Left colon (tissue), 2 donors: ENCODE results near the gene USP34. TPM values are rescaled to one million over a fixed set of nuclear protein-coding genes. Genes with fewer than 3 reads are reported as not detected.

Source experiments
- ATAC-seq: fragments of 200-7000 bp; cut with Tn5 transposase; one replicate; pipeline ENCODE4 v1.9.1; 2020; ENCODE audit warnings: mild to moderate bottlenecking, moderate library complexity
- DNase-seq, 2 donors: peaks; one replicate each; pipeline ENCODE4 v3.0.0-alpha.2; 2020
- intact Hi-C, 2 donors: fragments of 100-400 bp; cut with DNase I in 1 of 2; cut with micrococcal nuclease in 1 of 2; formaldehyde crosslinking; loops; one replicate each; pipeline versions ENCODE4 v1.11.2 to v1.14.0; 2022; cut with DNase I, micrococcal nuclease
- total RNA-seq, 2 donors: library from RNA; stranded (reverse); fragmentation: NEBNext Ultra II Directional; extraction: Animal tissue kit (Norgen Biotek cat#: 25700); gene quantifications; one replicate each; pipeline ENCODE4 v1.2.1, GENCODE V29; 2021
- donor health status: DM: no; HTN: no; CAD: no.
- donor health status: DM: yes; HTN: yes; CAD: no.

USP34 gene
- total RNA-seq, 2 donors from 2014 or later: 81.3 to 89.0 TPM

DNA sequence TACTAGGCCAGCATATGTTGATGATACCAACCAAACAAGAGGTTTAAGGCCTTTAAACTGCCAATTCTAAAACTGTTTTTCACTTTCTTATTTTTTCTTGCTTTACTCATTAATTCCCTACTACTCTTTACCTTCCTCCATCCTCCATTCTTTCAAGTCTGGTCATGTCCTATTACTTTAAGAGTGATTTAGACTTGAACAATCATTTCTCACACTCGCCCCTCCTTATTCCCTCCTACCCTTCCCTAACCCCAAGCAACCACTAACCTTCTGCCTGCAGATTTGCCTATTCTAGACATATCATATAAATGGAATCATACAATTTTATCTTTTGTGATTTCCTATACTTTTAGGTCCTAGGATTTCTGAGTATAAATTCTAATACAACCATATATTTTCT lies 127.7 kb downstream of the USP34 start:
- no peak for DNase-seq
- no peak for ATAC-seq
- intact Hi-C loops: no loop called here

DNA sequence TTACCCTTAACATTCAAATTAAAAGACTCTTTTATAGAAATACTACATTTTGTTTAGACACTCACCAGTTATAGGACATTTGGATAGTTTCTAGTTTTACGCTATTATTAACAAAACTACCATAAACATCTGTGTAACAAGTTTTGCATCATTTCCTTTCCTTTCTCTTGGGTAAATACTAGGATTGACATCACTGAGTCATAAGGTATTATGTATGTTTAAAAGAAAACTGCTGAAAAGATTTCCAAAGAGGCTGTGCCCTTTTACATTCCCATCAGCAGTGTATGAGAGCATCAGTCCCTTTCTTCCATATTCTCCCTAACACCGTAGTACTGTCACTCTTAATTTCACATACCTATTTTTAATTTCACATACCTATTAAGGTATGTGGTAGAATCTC lies 130.6 kb downstream of the USP34 start:
- DNase-seq (no peak), ATAC-seq (no peak)

DNA sequence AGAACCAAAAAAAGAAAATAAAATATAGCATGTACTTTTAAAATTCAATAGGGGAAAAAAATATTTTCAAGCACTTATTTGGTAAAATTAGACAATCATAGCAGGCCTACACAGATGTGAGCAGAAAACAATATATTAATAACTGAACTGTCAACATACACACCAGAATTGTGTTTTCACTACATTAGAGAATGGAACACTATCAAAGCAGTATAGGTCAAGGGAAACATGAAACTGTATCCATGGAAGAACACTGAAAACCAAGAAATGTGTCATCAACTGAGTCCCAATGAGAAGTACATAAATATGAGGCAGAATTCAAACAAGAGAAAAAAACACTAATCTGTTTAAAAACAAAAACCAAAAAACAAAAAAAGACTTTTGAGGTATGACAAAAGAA lies 132.4 kb downstream of the USP34 start:
- DNase-seq (no peak), ATAC-seq (no peak)
- intact Hi-C loops: no loop called here

More for the DNA sequence above, 130.6 kb downstream of the USP34 start:
- intact Hi-C loops: no loop called here

DNA sequence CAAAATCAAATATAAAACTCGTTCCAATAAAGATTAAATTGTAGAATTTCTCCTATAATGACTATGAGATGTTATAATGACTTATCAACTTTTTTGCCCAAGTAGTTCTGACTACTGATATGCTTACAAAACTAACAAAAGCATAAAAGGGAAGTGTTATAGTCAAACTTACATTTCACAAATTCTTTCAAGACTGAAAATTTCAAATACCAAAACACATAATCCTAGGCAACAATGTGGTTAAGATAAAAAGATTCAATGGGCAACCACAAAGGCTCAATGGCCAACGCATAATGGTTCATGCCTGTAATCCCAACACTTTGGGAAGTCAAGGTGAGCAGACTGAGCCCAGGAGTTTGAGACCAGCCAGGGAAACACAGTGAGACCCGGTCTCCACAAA lies 135.7 kb downstream of the USP34 start:
- ATAC-seq (no peak), DNase-seq (no peak)
- intact Hi-C loops: no loop called here

DNA sequence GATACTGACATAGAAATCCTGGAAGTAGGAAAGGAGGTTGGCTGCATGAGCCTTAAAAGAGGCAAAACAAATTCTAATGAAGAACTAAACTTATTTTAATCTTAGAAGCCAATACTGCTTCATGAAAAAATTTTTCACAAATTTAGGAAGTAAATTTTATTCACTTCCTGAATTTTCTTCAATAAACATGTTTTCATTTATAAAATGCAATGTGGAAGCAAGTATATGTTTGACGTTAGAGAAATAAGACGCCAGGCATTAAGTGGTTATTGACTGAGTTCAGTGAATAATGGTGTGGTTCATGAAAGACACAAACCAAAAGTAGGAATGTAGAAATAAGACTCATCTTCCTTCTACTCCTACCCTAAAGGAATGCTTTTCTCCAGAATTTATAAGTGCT lies 136.4 kb downstream of the USP34 start:
- no peak for ATAC-seq
- intact Hi-C loops: no loop called here
- DNase-seq: no peak

DNA sequence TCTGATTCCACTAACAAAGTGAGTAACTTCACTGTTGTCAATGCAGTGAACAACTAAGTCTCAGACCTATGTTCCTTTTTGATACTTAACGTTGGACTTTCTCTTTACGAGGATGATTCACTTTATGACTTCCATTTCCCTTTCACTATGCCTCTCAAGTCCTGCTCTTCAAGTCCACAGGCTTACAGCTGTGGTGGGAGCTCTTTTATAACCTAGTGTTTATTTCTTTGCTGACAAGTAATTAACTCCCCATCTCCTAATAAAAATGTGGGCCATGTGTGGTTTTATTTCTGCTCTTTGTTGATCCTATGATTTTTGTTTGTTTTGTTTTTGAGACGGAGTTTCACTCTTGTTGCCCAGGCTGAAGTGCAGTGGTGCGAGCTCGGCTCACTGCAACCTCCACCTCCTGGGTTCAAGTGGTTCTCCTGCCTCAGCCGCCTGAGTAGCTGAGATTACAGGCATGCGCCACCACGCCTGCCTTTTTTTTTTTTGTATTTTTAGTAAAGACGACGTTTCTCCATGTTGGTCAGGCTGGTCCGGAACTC lies 142.1 kb downstream of the USP34 start:
- DNase-seq: peak in 1 of 2 donors; percentile 23
- peak; percentile 98 for ATAC-seq
- intact Hi-C loops: no loop called here

DNA sequence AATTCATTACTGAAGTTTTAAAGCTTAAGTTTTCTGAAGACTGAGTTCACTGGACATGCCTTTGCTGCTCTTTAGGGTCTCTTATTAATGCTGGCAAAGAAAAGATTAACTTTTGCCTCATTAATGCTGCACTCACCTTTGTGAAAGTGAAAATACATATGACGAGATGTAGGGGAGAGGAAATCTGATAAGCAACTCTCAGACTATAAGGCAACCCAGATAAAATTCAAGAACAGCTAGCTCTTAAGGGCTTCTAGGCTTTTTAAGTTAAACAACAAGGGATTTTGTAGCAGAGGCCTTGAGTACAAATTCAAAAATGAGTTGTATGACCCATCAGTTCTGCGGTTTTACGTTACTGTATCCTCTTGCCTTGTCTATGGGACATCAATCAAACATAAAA lies 143.7 kb downstream of the USP34 start:
- ATAC-seq (no peak), DNase-seq (no peak)
- intact Hi-C loops: no loop called here

DNA sequence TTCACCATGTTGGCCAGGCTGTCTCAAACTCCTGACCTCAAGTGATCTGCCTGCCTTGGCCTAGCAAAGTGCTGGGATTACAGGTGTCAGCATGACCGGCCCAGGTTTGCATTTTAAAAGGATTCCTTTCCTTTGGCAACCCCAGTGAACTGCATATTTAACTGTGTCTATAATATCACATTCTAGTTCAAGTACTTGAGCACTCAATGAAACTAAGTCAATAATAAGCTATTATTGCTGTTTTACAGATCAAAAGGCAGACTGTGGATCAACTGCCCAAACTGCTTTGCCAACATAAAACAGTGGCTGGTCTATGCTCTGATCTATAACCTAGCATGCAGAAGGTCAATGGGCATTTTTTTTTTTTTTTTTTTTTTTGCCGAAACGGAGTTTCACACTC lies 144.5 kb downstream of the USP34 start:
- no peak for ATAC-seq
- intact Hi-C loops: no loop called here

DNA sequence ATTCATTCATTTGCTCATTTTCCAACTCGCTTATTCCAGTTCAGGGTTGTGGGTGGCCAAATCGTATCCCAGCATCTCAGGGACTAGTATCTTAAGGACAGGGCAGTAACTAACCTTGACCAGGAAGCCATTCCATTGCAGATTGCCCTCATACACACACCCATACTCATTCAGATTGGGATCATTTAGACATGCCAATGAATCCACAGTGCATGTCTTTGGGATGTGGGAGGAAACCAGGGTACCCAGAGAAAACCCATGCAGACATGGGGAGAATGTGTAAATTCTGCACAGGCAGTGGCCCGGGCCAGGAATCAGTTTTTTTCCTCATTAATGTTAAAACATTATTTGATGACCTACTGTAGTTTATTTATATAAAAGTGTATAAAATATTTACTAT lies 150.7 kb downstream of the USP34 start:
- intact Hi-C loops: no loop called here
- DNase-seq (no peak), ATAC-seq (no peak)

More for the DNA sequence above, 144.5 kb downstream of the USP34 start:
- no peak for DNase-seq

DNA sequence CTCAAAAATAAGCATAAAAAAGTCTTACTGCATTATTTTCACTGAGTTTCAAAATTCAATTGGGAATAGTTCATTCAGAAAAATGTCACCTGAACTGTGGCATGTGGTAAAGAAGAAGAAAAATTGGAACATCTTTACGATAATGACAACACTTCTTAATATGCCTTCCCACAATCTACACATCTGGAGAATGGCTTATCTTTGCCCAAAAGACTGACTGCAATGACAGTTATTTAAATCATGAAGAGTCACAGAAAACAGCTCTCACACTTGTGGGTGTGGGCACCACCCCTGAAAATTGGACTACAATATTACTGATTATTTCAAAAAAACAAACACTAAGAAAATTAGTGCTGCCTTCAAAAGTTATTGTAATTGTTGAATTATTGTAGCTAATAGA lies 152.3 kb downstream of the USP34 start:
- ATAC-seq: no peak
- intact Hi-C loops: no loop called here
- no peak for DNase-seq

DNA sequence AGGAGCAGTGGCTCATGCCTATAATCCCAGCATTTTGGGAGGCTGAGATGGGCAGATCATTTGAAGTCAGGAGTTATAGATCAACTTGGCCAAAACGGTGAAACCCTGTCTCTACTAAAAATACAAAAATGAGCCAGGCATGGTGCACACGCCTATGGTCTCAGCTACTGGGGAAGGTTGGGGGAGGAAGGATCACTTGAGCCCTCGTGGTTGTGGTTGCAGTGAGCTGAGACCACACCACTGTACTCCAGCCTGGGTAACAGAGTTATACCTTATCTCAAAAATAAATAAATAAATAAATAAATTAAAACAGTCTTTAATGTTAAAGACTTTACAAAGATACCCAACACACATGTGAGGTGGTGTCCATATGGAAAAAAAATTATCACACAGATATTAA lies 174.9 kb downstream of the USP34 start:
- intact Hi-C loops: no loop called here
- no peak for DNase-seq
- no peak for ATAC-seq

DNA sequence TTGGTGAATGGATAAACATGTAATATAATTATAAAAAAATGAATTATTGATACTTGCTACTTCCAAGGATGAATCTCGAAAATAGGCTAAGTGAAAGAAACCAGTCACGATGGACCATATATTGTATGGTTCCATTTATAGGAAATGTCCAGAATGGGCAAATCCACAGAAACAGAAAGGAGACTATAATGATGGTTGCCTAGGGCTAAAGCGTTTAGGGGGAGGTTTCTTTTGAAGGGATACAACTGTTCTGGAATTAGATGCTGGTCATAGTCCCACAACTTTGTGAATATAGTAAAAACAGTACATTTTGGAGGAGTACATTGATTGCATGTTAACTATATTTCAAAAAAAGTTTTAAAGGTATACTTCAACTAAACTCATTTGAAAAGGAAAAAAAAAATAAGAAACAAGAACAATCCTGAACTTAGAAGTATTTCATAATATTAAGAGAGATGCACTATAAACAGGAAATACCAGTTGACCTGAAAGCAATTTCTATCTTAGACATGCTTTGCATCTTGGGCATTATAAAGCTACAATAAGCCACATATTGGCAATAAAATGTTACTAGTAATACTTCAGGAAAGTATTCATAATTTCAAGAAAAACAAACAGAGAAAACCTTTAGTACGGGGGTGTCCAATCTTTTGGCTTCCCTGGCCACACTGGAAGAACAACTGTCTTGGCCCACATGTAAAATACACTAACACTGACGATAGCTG lies 178.9 kb downstream of the USP34 start:
- intact Hi-C loops: no loop called here
- DNase-seq: no peak
- no peak for ATAC-seq

DNA sequence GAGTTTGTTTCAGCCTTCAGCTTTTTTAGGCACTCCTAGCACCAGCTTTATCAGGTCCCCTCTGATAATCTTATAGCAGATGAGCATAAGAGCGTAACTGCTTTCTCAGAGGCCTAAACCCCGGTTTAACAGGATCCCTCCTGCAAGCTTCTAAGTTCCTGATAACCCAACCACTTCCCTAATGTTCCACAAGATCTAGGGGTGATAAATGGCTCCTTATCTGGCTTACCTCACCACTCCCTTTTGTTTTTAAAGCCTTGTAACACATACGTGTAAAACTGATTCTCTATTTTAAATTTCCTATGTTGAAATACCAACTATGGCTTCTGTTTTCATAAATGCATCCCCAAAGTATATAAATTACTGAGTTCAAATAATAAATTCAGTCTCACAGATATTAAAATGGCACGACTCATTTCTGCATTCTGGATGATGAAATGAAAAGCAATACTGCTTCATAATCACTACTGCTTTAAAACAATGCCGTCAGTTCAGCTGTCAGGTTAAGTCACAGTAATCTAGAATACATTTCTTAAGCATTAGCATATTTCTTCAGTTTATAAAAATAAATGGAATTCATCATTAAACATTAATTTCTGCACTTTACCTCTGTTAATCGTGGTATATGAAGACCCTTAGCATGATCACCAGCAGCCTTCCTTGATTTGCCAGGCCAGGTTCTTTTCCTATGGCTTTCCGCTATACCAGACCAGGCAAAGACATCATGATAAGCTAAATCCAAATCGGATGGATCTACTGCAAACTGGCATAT lies 182.6 kb downstream of the USP34 start:
- ATAC-seq (peak; percentile 87), DNase-seq (no peak)
- intact Hi-C loops: no loop called here

DNA sequence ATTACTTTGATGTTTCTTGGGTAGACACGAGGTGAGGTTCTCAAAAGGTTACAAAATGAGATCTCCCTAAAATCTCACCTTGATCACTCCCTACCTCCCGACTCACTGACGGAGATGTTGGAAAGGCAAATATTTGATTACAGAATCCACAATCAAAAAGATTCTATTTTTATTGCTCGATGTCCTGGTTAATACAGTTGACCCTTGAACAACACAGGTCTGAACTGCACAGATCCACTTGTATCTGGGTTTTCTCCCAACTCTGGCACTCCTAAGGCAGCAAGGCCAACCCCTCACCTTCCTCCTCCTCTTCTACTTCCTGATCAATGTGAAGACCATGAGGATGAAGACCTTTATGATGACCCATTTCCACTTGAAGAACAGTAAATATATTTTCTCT lies 183.6 kb downstream of the USP34 start:
- ATAC-seq (peak; percentile 79), DNase-seq (no peak)
- intact Hi-C loops: no loop called here

DNA sequence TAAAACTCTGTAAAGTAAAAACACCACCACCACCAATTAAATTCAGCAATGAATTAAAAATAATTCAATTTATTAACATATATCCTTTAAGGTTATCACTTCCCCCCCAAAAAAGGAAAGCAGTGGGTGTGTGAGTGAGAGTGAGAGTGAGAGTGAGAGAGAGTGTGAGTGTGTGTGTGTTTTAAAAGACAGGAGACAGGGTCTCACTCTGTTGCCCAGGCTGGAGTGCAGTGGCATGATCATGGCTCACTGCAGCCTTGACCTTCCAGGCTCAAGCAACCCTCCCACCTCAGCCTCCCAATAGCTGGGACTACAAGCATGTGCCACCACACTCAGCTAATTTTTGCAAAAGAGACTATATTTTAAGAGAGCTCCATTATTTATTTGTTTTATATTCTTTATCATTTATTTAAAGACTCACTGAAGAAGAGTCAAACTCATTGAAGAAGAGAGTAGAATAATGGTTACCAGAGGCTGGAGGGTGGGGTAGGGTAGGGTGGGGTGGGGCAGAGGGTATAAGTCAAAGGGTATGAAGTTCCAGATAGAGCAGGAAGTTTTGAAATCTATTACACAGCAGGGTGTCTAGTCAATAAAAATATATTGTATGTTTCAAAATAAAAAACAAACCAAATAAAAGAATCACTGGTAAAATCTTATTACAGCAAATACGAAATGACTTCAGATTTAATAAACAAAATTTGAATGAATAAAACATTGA lies 187.3 kb downstream of the USP34 start:
- DNase-seq (no peak), ATAC-seq (peak; percentile 65)
- intact Hi-C loops: no loop called here

DNA sequence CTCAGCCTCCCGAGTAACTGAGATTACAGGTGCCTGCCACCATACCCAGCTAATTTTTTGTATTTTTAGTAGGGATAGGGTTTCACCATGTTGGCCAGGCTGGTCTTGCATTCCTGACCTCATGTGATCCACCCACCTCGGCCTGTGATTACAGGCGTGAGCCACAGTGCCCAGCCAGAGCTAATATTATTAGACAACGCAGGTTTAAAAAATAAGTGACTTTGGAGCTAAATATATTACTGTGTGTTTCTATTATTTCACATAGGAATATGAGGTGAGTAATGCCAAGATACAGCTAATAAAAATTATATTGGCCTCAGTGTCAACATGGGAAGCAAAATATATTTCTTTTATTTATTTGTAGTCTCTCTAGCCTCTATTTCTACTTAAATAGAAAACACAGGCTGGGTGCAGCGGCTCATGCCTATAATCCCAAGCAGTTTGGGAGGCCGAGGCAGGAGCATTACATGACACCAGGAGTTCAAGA lies 188.7 kb downstream of the USP34 start:
- ATAC-seq (no peak), DNase-seq (no peak)
- intact Hi-C loops: no loop called here

DNA sequence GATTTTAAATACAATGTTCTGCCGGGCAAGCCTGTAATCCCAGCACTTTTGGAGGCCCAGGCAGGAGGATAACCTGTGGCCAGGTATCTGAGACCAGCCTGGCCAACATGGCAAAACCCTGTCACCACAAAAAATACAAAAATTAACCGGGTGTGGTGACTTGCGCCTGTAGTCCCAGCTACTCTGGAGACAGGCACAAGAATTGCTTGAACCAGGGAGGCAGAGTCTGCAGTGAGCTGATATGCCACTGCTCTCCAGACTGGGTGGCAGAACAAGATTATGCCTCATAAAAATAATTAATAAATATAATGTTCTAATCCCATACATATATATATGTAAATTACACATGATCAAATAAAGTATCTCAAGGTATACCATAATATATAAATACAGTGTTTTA lies 189.6 kb downstream of the USP34 start:
- intact Hi-C loops: no loop called here
- DNase-seq: no peak
- ATAC-seq: no peak

DNA sequence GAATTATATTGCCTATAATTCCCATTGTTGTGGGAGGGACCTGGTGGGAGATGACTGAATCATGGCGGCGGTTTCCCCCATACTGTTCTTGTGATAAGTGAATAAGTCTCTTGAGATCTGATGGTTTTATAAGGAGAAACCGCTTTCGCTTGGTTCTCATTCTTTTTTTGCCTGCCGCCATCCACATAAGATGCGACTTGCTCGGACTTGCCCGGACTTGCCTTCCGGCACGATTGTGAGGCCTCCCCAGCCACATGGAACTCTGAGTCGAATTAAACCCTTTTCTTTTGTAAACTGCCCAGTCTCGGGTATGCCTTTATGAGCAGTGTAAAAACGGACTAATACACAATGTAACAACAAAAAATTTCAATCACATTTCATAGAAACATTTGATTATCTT lies 193.1 kb downstream of the USP34 start:
- intact Hi-C loops: no loop called here
- no peak for DNase-seq
- no peak for ATAC-seq

DNA sequence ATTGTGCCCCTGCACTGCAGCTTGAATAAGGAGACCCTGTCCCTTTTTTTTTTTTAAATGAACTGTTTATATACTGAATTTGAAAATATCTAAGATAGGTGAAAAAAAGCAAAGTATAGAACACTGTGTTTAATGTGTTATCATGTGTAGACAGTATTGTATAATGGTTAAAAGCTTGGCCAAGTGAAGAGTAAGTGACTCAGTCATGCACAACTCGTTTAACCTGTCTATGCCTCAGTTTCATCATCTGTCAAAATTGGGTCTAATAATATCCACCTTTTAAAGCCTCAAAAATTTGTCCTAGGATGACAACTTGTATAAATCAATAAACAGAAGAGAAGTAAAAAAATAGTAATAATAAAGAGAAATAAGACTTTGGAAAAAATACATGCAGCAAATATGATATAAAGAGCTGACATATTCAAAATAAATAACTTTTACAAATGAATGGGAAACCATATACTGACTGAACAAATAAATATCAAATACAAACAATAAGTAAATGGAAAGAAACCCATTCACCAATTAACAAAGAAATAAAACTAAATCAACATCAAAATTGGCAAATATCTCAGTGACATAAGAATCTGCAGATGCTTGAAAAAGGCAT lies 195.2 kb downstream of the USP34 start:
- DNase-seq: no peak
- no peak for ATAC-seq
- intact Hi-C loops: no loop called here
